H1 (cell line): Measurements from ENCODE around the gene BCKDHA. TPM values are rescaled to one million over a fixed set of nuclear protein-coding genes. Genes with fewer than 3 reads are reported as not detected.

Experiments used
- CTCF ChIA-PET: fragments of 300-600 bp; sonication (Branson Sonifier 250); formaldehyde crosslinking; loops from one replicate; lab custom pipeline; 2021; ENCODE audit not compliant: partially characterized antibody; lab: Charles Lee
- POLR2A ChIA-PET: fragments of 300-600 bp; sonication (Branson Sonifier 250); formaldehyde crosslinking; loops from one replicate; lab custom pipeline; 2021; ENCODE audit warnings: inconsistent platforms; ENCODE audit not compliant: partially characterized antibody; lab: Charles Lee
- DNase-seq, 2 experiments: peaks; one replicate each; pipeline versions ENCODE4 v3.0.0 to v3.0.0-alpha.2; 2010 to 2022; ENCODE audit warnings: low spot score in 2 of 2, low read depth in 1 of 2, mixed read lengths in 1 of 2
- FAIRE-seq: peaks from 2 replicates; lab custom pipeline; 2011; peaks lifted over from hg19 to GRCh38; lab: Jason Lieb, UNC
- H2AFZ ChIP-seq: 2 replicates; pipeline ENCODE4 v1.8.1; 2012; ENCODE audit warnings: low read length, inconsistent platforms
- H2AK5ac ChIP-seq: 2 replicates; pipeline ENCODE4 v1.6.1; 2013; ENCODE audit warnings: low read depth, low read length
- H2BK120ac ChIP-seq: replicated peaks from 2 replicates; pipeline ENCODE3; 2013; ENCODE audit warnings: low read depth, low read length, inconsistent platforms
- H2BK12ac ChIP-seq: 2 replicates; pipeline ENCODE4 v1.6.1; 2013; ENCODE audit warnings: low read depth, low read length
- H2BK15ac ChIP-seq: 2 replicates; pipeline ENCODE4 v1.6.1; 2013; ENCODE audit warnings: low read length
- H2BK20ac ChIP-seq: 2 replicates; pipeline ENCODE4 v1.6.1; 2013; ENCODE audit warnings: low read length
- H2BK5ac ChIP-seq: 2 replicates; pipeline ENCODE4 v1.6.1; 2013; ENCODE audit warnings: low read depth, low read length
- H3K14ac ChIP-seq: 2 replicates; pipeline ENCODE4 v1.6.1; 2013; ENCODE audit warnings: inconsistent platforms; ENCODE audit not compliant: insufficient read length
- H3K18ac ChIP-seq: 2 replicates; pipeline ENCODE4 v1.6.1; 2013; ENCODE audit warnings: low read length; ENCODE audit errors: extremely low read depth
- H3K23ac ChIP-seq: 2 replicates; pipeline ENCODE4 v1.6.1; 2013; ENCODE audit warnings: inconsistent platforms; ENCODE audit not compliant: insufficient read length
- H3K23me2 ChIP-seq: 2 replicates; pipeline ENCODE4 v1.6.1; 2013; ENCODE audit warnings: low read depth, low read length
- H3K27ac ChIP-seq: 2 replicates; pipeline ENCODE4 v1.6.1; 2011; ENCODE audit warnings: low read depth, low read length, inconsistent platforms
- H3K27me3 ChIP-seq, 4 experiments: replicated peaks in 1 of 4; 1 replicate in 1 of 4; 2 replicates in 3 of 4; pipeline versions ENCODE4 v1.6.1 to v1.8.1; 2011 to 2013; ENCODE audit warnings: low read length in 3 of 4, mild to moderate bottlenecking in 3 of 4, inconsistent platforms in 2 of 4, mixed read lengths in 2 of 4, moderate library complexity in 1 of 4; ENCODE audit not compliant: control insufficient read depth in 3 of 4, insufficient read depth in 3 of 4; ENCODE audit errors: extremely low read depth in 1 of 4
- H3K36me3 ChIP-seq, 4 experiments: 2 replicates each; pipeline versions ENCODE4 v1.6.1 to v1.8.1; 2011 to 2013; ENCODE audit warnings: mild to moderate bottlenecking in 4 of 4, low read length in 3 of 4, moderate library complexity in 2 of 4, control low read depth in 1 of 4, inconsistent platforms in 1 of 4; ENCODE audit not compliant: insufficient read depth in 4 of 4, control insufficient read depth in 2 of 4
- H3K4ac ChIP-seq: replicated peaks from 2 replicates; pipeline ENCODE3; 2013; ENCODE audit warnings: low read length, low read depth, mixed read lengths, inconsistent platforms; ENCODE audit not compliant: insufficient read length
- H3K4me1 ChIP-seq, 4 experiments: replicated peaks in 1 of 4; 1 replicate in 1 of 4; 2 replicates in 3 of 4; pipeline versions ENCODE4 v1.6.1 to v1.8.1; 2011 to 2013; ENCODE audit warnings: low read length in 3 of 4, inconsistent platforms in 2 of 4, mixed read lengths in 1 of 4; ENCODE audit not compliant: insufficient read depth in 4 of 4, control insufficient read depth in 3 of 4
- H3K4me2 ChIP-seq, 2 experiments: 2 replicates each; pipeline versions ENCODE4 v1.6.1 to v1.8.1; 2011 to 2013; ENCODE audit warnings: low read depth in 2 of 2, low read length in 2 of 2, control low read depth in 1 of 2, inconsistent platforms in 1 of 2, mild to moderate bottlenecking in 1 of 2; ENCODE audit not compliant: insufficient read depth in 1 of 2
- H3K4me3 ChIP-seq, 4 experiments: fragments of 200-600, 300-600 bp in 1 of 4; sonication (generic), shearing (Covaris generic), sonication (Bioruptor Twin) in 1 of 4; 2 replicates each; pipeline versions ENCODE4 v1.5.1 to v1.8.1; 2011 to 2016; ENCODE audit warnings: low read length in 4 of 4, low read depth in 3 of 4, control low read depth in 2 of 4, inconsistent platforms in 2 of 4, mild to moderate bottlenecking in 2 of 4, mixed read lengths in 1 of 4, moderate library complexity in 1 of 4; ENCODE audit not compliant: insufficient read depth in 2 of 4; ENCODE audit errors: extremely low read depth in 1 of 4
- H3K56ac ChIP-seq: replicated peaks from 2 replicates; pipeline ENCODE3; 2013; ENCODE audit warnings: low read depth, mild to moderate bottlenecking, mixed read lengths, low read length, inconsistent platforms; ENCODE audit not compliant: insufficient read length
- H3K79me1 ChIP-seq: 2 replicates; pipeline ENCODE4 v1.6.1; 2013; ENCODE audit warnings: low read depth, low read length, control low read depth
- H3K79me2 ChIP-seq, 2 experiments: 2 replicates each; pipeline versions ENCODE4 v1.6.1 to v1.8.1; 2012 to 2013; ENCODE audit warnings: low read length in 2 of 2, mild to moderate bottlenecking in 2 of 2, inconsistent platforms in 1 of 2; ENCODE audit not compliant: insufficient read depth in 2 of 2, control insufficient read depth in 1 of 2
- H3K9ac ChIP-seq, 4 experiments: replicated peaks in 1 of 4; 1 replicate in 1 of 4; 2 replicates in 3 of 4; pipeline versions ENCODE4 v1.6.1 to v1.8.1; 2011 to 2013; ENCODE audit warnings: low read depth in 3 of 4, low read length in 3 of 4, control low read depth in 2 of 4, mild to moderate bottlenecking in 2 of 4, moderate library complexity in 2 of 4, inconsistent platforms in 1 of 4; ENCODE audit errors: extremely low read depth in 1 of 4
- H3K9me3 ChIP-seq, 2 experiments: 2 replicates each; pipeline versions ENCODE4 v1.6.1 to v1.8.1; 2012 to 2013; ENCODE audit warnings: mild to moderate bottlenecking in 2 of 2, moderate library complexity in 2 of 2, control low read depth in 1 of 2, inconsistent platforms in 1 of 2, low read depth in 1 of 2, low read length in 1 of 2, mixed read lengths in 1 of 2; ENCODE audit not compliant: insufficient read depth in 2 of 2
- H4K20me1 ChIP-seq, 2 experiments: replicated peaks in 1 of 2; 2 replicates each; pipeline versions ENCODE3 to v1.8.1; 2011 to 2013; ENCODE audit warnings: inconsistent platforms in 2 of 2, low read length in 2 of 2, mild to moderate bottlenecking in 1 of 2; ENCODE audit not compliant: insufficient read depth in 2 of 2, control insufficient read depth in 1 of 2
- H4K5ac ChIP-seq: 2 replicates; pipeline ENCODE4 v1.6.1; 2013; ENCODE audit warnings: low read length, low read depth, mixed read lengths, inconsistent platforms; ENCODE audit not compliant: insufficient read length
- H4K8ac ChIP-seq: 2 replicates; pipeline ENCODE4 v1.8.0; 2013; ENCODE audit warnings: mild to moderate bottlenecking, moderate library complexity, low read length, inconsistent platforms; ENCODE audit not compliant: insufficient read depth; ENCODE audit errors: extremely low read depth
- H4K91ac ChIP-seq: replicated peaks from 2 replicates; pipeline ENCODE3; 2013; ENCODE audit warnings: low read length, mixed read lengths, inconsistent platforms; ENCODE audit not compliant: insufficient read length
- ASH2L ChIP-seq: fragments of 200-600, 300-600 bp; sonication (generic); IDR thresholded peaks from one replicate; pipeline ENCODE4 v1.7.1; 2017; ENCODE audit warnings: low read length
- BRCA1 ChIP-seq: IDR thresholded peaks from 2 replicates; pipeline ENCODE4 v1.6.1; 2012; ENCODE audit warnings: low read depth, low read length, improper control_type of control experiment
- CBX5 ChIP-seq: fragments of 300-800, 300-1000 bp; sonication (generic); IDR thresholded peaks from 2 replicates; pipeline ENCODE4 v1.7.1; 2016; ENCODE audit warnings: antibody characterized with exemption, low read length, low read depth
- NRF1 ChIP-seq: IDR thresholded peaks from 2 replicates; pipeline ENCODE4 v1.6.1; 2011; ENCODE audit warnings: mild to moderate bottlenecking, low read depth, low read length, improper control_type of control experiment
- POU5F1 ChIP-seq: IDR thresholded peaks from 2 replicates; pipeline ENCODE4 v1.6.1; 2011; ENCODE audit warnings: low read depth, mild to moderate bottlenecking, low read length, moderate library complexity
- RFX5 ChIP-seq: IDR thresholded peaks from 2 replicates; pipeline ENCODE4 v1.6.1; 2011; ENCODE audit warnings: low read depth, low read length, improper control_type of control experiment, borderline replicate concordance
- SIRT6 ChIP-seq: IDR thresholded peaks from one replicate; pipeline ENCODE4 v1.7.1; 2012; ENCODE audit warnings: low read length, inconsistent platforms
- SP1 ChIP-seq: IDR thresholded peaks from 2 replicates; pipeline ENCODE4 v1.6.1; 2011; ENCODE audit warnings: low read depth, low read length
- TCF12 ChIP-seq: IDR thresholded peaks from 2 replicates; pipeline ENCODE4 v1.6.1; 2011; ENCODE audit warnings: low read depth, mild to moderate bottlenecking, low read length
- WGBS, 2 experiments: shearing (Covaris generic) in 1 of 2; methylation state at CpG; one replicate each; pipeline versions ENCODE4 v1.1.6 to v1.1.7; 2013 to 2015; ENCODE audit warnings: low lambda C conversion rate in 2 of 2, mixed read lengths in 2 of 2, inconsistent platforms in 1 of 2, low coverage in 1 of 2, missing lambda C conversion rate in 1 of 2; ENCODE audit not compliant: insufficient replicate concordance in 2 of 2, insufficient coverage in 1 of 2, insufficient read length in 1 of 2; ENCODE audit errors: extremely low coverage in 1 of 2, missing lambda C conversion rate in 1 of 2; 5-methylcytosine and 5-hydroxymethylcytosine counted together
- polyA plus RNA-seq, 7 experiments: library from polyadenylated mRNA; depleted of rRNA in 3 of 7; stranded (reverse) in 5 of 7; unstranded in 2 of 7; fragments of >200 nt in 5 of 7; fragments of 200-250 nt in 2 of 7; gene quantifications; 1 replicate in 5 of 7; 2 replicates in 1 of 7; 4 replicates in 1 of 7; pipeline versions ENCODE4 v1.2.1 to v1.2.3, GENCODE V29; 2011 to 2013; ENCODE audit warnings: missing spikeins in 2 of 7, mixed read lengths in 2 of 7
- total RNA-seq: library from RNA; stranded (reverse); fragmentation: NEBNext Ultra II Directional; extraction: Animal tissue kit (Norgen Biotek cat#: 25700); gene quantifications from 2 replicates; pipeline ENCODE4 v1.2.1, GENCODE V29; 2021
- TF ChIP-seq, protein P1 (sequence below): IDR thresholded peaks from 2 replicates; pipeline ENCODE4 v1.6.1; 2011; ENCODE audit warnings: low read length, improper control_type of control experiment
- TF ChIP-seq, protein P2 (sequence below), 3 experiments: IDR thresholded peaks; 1 replicate in 2 of 3; 2 replicates in 1 of 3; pipeline versions ENCODE4 v1.5.1 to v1.6.1; 2011; ENCODE audit warnings: low read length in 3 of 3, mild to moderate bottlenecking in 3 of 3, inconsistent platforms in 2 of 3, low read depth in 1 of 3, moderate library complexity in 1 of 3; ENCODE audit not compliant: insufficient read depth in 1 of 3; ENCODE audit errors: control extremely low read depth in 1 of 3

The BCKDHA gene
- total and polyA plus RNA-seq, 2 of the 8 experiments (the other 6 are each of a cell fraction or from before 2014, with no cell fraction given), result 14.2 to 69.6 TPM

DNA sequence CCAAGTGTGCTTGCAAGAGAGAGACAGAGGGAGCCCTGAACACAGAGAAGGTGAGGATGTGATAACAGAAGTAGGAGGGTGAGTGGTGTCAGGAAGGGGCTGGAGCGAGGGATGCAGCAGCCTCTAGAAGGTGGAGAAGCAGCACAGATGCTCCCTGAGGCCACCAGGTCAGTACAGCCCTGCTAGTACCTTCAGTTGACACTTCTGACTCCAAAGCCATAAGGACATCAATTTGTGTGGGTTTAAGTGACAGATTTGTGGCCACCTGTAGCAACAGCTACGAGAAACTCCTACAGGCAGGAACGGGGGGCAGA is 52.2 kb downstream of the BCKDHA start:
- Histone ChIP-seq H3K79me1 (no peaks in the 10 kb centered on the region), H2AFZ (no peak overlapping the region), H3K4me1 (no peaks in the 10 kb centered on the region), H3K18ac (no peak overlapping the region), H4K8ac (no peak overlapping the region), H3K4ac (no peak overlapping the region), H2BK15ac (no peak overlapping the region), H2BK12ac (no peak overlapping the region), H4K20me1 (no peaks in the 10 kb centered on the region), H3K36me3 (no peaks in the 10 kb centered on the region), H2BK5ac (no peak overlapping the region), H3K56ac (no peak overlapping the region), H2BK120ac (no peak overlapping the region), H3K79me2 (no peaks in the 10 kb centered on the region), H2BK20ac (no peak overlapping the region), H4K5ac (no peak overlapping the region), H3K27ac (no peak overlapping the region), H3K23me2 (no peaks in the 10 kb centered on the region), H3K27me3 (0 out of 7 replicates have a peak, but pooled peaks cover 0 to 3% (median 0%) of the 10 kb centered on the region in 4 experiments), H3K4me2 (no peak overlapping the region), H3K4me3 (no peak overlapping the region), H3K9me3 (peaks cover 0 to 4% of the 10 kb centered on the region in 2 experiments; a peak in 2 of 4 replicates), H3K23ac (no peak overlapping the region), H4K91ac (no peak overlapping the region), H3K9ac (no peak overlapping the region), H3K14ac (no peak overlapping the region), H2AK5ac (no peak overlapping the region)
- POLR2A ChIA-PET, result interaction anchor here (0.7 kb wide), 1 partner anchor 114 kb away, joined by 3 read pairs; no protein-coding TSS in a partner anchor
- CTCF ChIA-PET, result interaction anchor here (0.6 to 20.4 kb wide), 22 partner anchors 11 to 1056 kb away, joined by 3 to 364 read pairs (median 4); partner anchors contain the start of gene DMAC2
- TF ChIP-seq, protein P1, sequence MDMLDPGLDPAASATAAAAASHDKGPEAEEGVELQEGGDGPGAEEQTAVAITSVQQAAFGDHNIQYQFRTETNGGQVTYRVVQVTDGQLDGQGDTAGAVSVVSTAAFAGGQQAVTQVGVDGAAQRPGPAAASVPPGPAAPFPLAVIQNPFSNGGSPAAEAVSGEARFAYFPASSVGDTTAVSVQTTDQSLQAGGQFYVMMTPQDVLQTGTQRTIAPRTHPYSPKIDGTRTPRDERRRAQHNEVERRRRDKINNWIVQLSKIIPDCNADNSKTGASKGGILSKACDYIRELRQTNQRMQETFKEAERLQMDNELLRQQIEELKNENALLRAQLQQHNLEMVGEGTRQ, result no peak
- no peak for TF ChIP-seq TCF12
- no peak for TF ChIP-seq BRCA1
- no peak for TF ChIP-seq NRF1
- no peak for TF ChIP-seq SP1
- no peak for TF ChIP-seq RFX5
- no peak for TF ChIP-seq ASH2L
- no peak for TF ChIP-seq CBX5
- TF ChIP-seq, protein P2, sequence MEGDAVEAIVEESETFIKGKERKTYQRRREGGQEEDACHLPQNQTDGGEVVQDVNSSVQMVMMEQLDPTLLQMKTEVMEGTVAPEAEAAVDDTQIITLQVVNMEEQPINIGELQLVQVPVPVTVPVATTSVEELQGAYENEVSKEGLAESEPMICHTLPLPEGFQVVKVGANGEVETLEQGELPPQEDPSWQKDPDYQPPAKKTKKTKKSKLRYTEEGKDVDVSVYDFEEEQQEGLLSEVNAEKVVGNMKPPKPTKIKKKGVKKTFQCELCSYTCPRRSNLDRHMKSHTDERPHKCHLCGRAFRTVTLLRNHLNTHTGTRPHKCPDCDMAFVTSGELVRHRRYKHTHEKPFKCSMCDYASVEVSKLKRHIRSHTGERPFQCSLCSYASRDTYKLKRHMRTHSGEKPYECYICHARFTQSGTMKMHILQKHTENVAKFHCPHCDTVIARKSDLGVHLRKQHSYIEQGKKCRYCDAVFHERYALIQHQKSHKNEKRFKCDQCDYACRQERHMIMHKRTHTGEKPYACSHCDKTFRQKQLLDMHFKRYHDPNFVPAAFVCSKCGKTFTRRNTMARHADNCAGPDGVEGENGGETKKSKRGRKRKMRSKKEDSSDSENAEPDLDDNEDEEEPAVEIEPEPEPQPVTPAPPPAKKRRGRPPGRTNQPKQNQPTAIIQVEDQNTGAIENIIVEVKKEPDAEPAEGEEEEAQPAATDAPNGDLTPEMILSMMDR (IDR thresholded peaks at IDR 0.05; ENCODE audit: control extremely low read depth in 1 of 3, insufficient read depth in 1 of 3, low read depth in 1 of 3, low read length in 3 of 3), result no peak
- TF ChIP-seq POU5F1, result no peak
- no peak for TF ChIP-seq SIRT6
- no peak for FAIRE-seq
- no peak for DNase-seq
- 89% methylated on average over 3 of the region's 3 CpGs; no CpG with 5 or more reads in 1 of the 2 experiments for WGBS, 2 experiments
